H9 (cell line): ENCODE data around the gene CAMK2B. TPM values are rescaled to one million over a fixed set of nuclear protein-coding genes. Genes with fewer than 3 reads are reported as not detected.

ENCODE experiments used
- DNase-seq: peaks from one replicate; pipeline ENCODE4 v3.0.0-alpha.2; 2017
- H2AFZ ChIP-seq: one replicate; pipeline ENCODE4 v1.6.1; 2013; ENCODE audit warnings: mild to moderate bottlenecking, low read length, control low read depth, moderate library complexity
- H2AK5ac ChIP-seq: 2 replicates; pipeline ENCODE4 v1.6.1; 2013; ENCODE audit warnings: low read length, control low read depth, mixed read lengths; ENCODE audit not compliant: insufficient read length
- H2BK120ac ChIP-seq: one replicate; pipeline ENCODE4 v1.6.1; 2013; ENCODE audit warnings: low read depth, mild to moderate bottlenecking, low read length, control low read depth, inconsistent platforms; ENCODE audit not compliant: poor library complexity, severe bottlenecking
- H2BK12ac ChIP-seq: 2 replicates; pipeline ENCODE4 v1.6.1; 2013; ENCODE audit warnings: low read length, control low read depth, mixed read lengths, low read depth; ENCODE audit not compliant: insufficient read length
- H2BK15ac ChIP-seq: 2 replicates; pipeline ENCODE4 v1.6.1; 2013; ENCODE audit warnings: low read depth, low read length, control low read depth
- H2BK20ac ChIP-seq: one replicate; pipeline ENCODE4 v1.6.1; 2013; ENCODE audit warnings: low read depth, mild to moderate bottlenecking, low read length, control low read depth, inconsistent platforms; ENCODE audit not compliant: poor library complexity, severe bottlenecking
- H2BK5ac ChIP-seq: 2 replicates; pipeline ENCODE4 v1.6.1; 2013; ENCODE audit warnings: low read length, control low read depth, mixed read lengths; ENCODE audit not compliant: insufficient read length
- H3K14ac ChIP-seq: 2 replicates; pipeline ENCODE4 v1.6.1; 2013; ENCODE audit warnings: low read length, control low read depth; ENCODE audit not compliant: insufficient read depth
- H3K18ac ChIP-seq: 2 replicates; pipeline ENCODE4 v1.6.1; 2013; ENCODE audit warnings: low read depth, mild to moderate bottlenecking, mixed read lengths, low read length, control low read depth; ENCODE audit not compliant: insufficient read length
- H3K23ac ChIP-seq: 2 replicates; pipeline ENCODE4 v1.6.1; 2013; ENCODE audit warnings: low read length, control low read depth, mixed read lengths, low read depth; ENCODE audit not compliant: insufficient read length
- H3K23me2 ChIP-seq: 2 replicates; pipeline ENCODE4 v1.6.1; 2013; ENCODE audit warnings: low read depth, mild to moderate bottlenecking, mixed read lengths, low read length, control low read depth; ENCODE audit not compliant: insufficient read length, poor library complexity, severe bottlenecking
- H3K27ac ChIP-seq: 2 replicates; pipeline ENCODE4 v1.5.1; 2013; ENCODE audit warnings: low read length, control low read depth, mixed read lengths, low read depth; ENCODE audit not compliant: insufficient read length
- H3K27me3 ChIP-seq: 2 replicates; pipeline ENCODE4 v1.6.1; 2013; ENCODE audit warnings: low read length, control low read depth, inconsistent platforms; ENCODE audit not compliant: insufficient read depth
- H3K4ac ChIP-seq: 2 replicates; pipeline ENCODE4 v1.6.1; 2013; ENCODE audit warnings: low read depth, mild to moderate bottlenecking, control low read depth, inconsistent platforms, low read length, moderate library complexity
- H3K4me1 ChIP-seq: 2 replicates; pipeline ENCODE4 v1.6.1; 2013; ENCODE audit warnings: low read length, control low read depth, inconsistent platforms; ENCODE audit not compliant: insufficient read depth
- H3K4me2 ChIP-seq: 2 replicates; pipeline ENCODE4 v1.6.1; 2013; ENCODE audit warnings: low read length, control low read depth, mixed read lengths; ENCODE audit not compliant: insufficient read length, insufficient read depth
- H3K56ac ChIP-seq: 2 replicates; pipeline ENCODE4 v1.6.1; 2013; ENCODE audit warnings: low read depth, mild to moderate bottlenecking, mixed read lengths, low read length, control low read depth; ENCODE audit not compliant: insufficient read length
- H3K79me1 ChIP-seq: 2 replicates; pipeline ENCODE4 v1.6.1; 2013; ENCODE audit warnings: low read depth, mild to moderate bottlenecking, moderate library complexity, low read length, control low read depth, inconsistent platforms; ENCODE audit not compliant: insufficient read depth, poor library complexity, severe bottlenecking
- H3K79me2 ChIP-seq: 2 replicates; pipeline ENCODE4 v1.6.1; 2013; ENCODE audit warnings: low read length, control low read depth, inconsistent platforms; ENCODE audit not compliant: insufficient read depth
- H3K9ac ChIP-seq: 2 replicates; pipeline ENCODE4 v1.6.1; 2013; ENCODE audit warnings: low read length, control low read depth, mixed read lengths; ENCODE audit not compliant: insufficient read length; ENCODE audit errors: extremely low read depth
- H3K9me3 ChIP-seq: one replicate; pipeline ENCODE4 v1.6.1; 2013; ENCODE audit warnings: low read depth, low read length, inconsistent platforms; ENCODE audit not compliant: control insufficient read depth
- H3T11ph ChIP-seq: one replicate; pipeline ENCODE4 v1.6.1; 2013; ENCODE audit warnings: mild to moderate bottlenecking, low read length, control low read depth, inconsistent platforms
- H4K20me1 ChIP-seq: one replicate; pipeline ENCODE4 v1.6.1; 2013; ENCODE audit not compliant: control insufficient read depth, insufficient read length, insufficient read depth
- H4K5ac ChIP-seq: 2 replicates; pipeline ENCODE4 v1.6.1; 2013; ENCODE audit warnings: low read depth, mild to moderate bottlenecking, mixed read lengths, low read length, control low read depth; ENCODE audit not compliant: insufficient read length
- H4K8ac ChIP-seq: replicated peaks from 2 replicates; pipeline ENCODE4 v1.6.1; 2013; ENCODE audit warnings: low read length, control low read depth, mixed read lengths, low read depth; ENCODE audit not compliant: insufficient read length
- H4K91ac ChIP-seq: 2 replicates; pipeline ENCODE4 v1.6.1; 2013; ENCODE audit warnings: low read depth, mild to moderate bottlenecking, moderate library complexity, mixed read lengths, low read length, control low read depth; ENCODE audit not compliant: insufficient read length
- H3K27ac Mint-ChIP-seq, 3 experiments: 2 replicates in 2 of 3; 3 replicates in 1 of 3; pipeline ENCODE4 v1.8.0; 2020 to 2021; ENCODE audit warnings: mixed read lengths in 3 of 3, mild to moderate bottlenecking in 1 of 3, moderate library complexity in 1 of 3
- H3K27me3 Mint-ChIP-seq: 2 replicates; pipeline ENCODE4 v1.8.0; 2021; ENCODE audit warnings: low read depth, mild to moderate bottlenecking, moderate library complexity, mixed read lengths
- H3K36me3 Mint-ChIP-seq, 3 experiments: 2 replicates in 2 of 3; 3 replicates in 1 of 3; pipeline ENCODE4 v1.8.0; 2020 to 2021; ENCODE audit warnings: low read depth in 3 of 3, mixed read lengths in 3 of 3; ENCODE audit not compliant: insufficient read depth in 1 of 3
- H3K4me1 Mint-ChIP-seq, 2 experiments: 2 replicates each; pipeline ENCODE4 v1.8.0; 2020; ENCODE audit warnings: mixed read lengths in 2 of 2
- H3K4me3 Mint-ChIP-seq, 2 experiments: 2 replicates in 1 of 2; 3 replicates in 1 of 2; pipeline ENCODE4 v1.8.0; 2020 to 2021; ENCODE audit warnings: mild to moderate bottlenecking in 2 of 2, mixed read lengths in 2 of 2, moderate library complexity in 1 of 2
- H3K9me3 Mint-ChIP-seq, 2 experiments: 2 replicates in 1 of 2; 3 replicates in 1 of 2; pipeline ENCODE4 v1.8.0; 2020; ENCODE audit warnings: mild to moderate bottlenecking in 2 of 2, mixed read lengths in 2 of 2, moderate library complexity in 1 of 2
- CTCF ChIP-seq: fragments of 200-600 bp; sonication (generic); conservative IDR thresholded peaks from 3 replicates; pipeline ENCODE4 v1.8.0; 2021; ENCODE audit warnings: antibody characterized with exemption, mild to moderate bottlenecking
- WGBS: extraction: QIAGEN DNeasy Blood & Tissue Kit; methylation state at CpG from one replicate; pipeline ENCODE4 v1.1.7; 2013; ENCODE audit warnings: missing lambda C conversion rate, low lambda C conversion rate, mixed read lengths; ENCODE audit not compliant: insufficient read length; ENCODE audit errors: extremely low coverage; 5-methylcytosine and 5-hydroxymethylcytosine counted together
- total RNA-seq: library from RNA; stranded (reverse); gene quantifications from 2 replicates; pipeline ENCODE4 v1.2.1, GENCODE V29; 2021

The CAMK2B gene
- total RNA-seq, 1 experiment from 2014 or later = 0.17 TPM

GRCh38 chr7:44266526-44266925, 58.9 kb downstream of the CAMK2B start:
- Mint-ChIP-seq H3K27me3 (peaks cover 32% of the 10 kb centered on the region), H3K4me1 (peaks cover 0 to 15% of the 10 kb centered on the region in 2 experiments; a peak in 2 of 4 replicates), H3K36me3 (no peaks in the 10 kb centered on the region), H3K9me3 (no peaks in the 10 kb centered on the region; a peak in 1 of 5 replicates), H3K4me3 (no peak overlapping the region), H3K27ac (no peak overlapping the region)
- Histone ChIP-seq H4K20me1 (no peaks in the 10 kb centered on the region), H3K4ac (no peak overlapping the region), H2AK5ac (no peak overlapping the region), H2BK15ac (no peak overlapping the region), H2BK12ac (no peak overlapping the region), H4K91ac (no peak overlapping the region), H3K9ac (no peak overlapping the region), H3K27ac (no peak overlapping the region), H2BK5ac (no peak overlapping the region), H3K79me2 (no peaks in the 10 kb centered on the region), H3K14ac (no peak overlapping the region), H3K4me2 (no peak overlapping the region), H3T11ph (no peak overlapping the region), H3K18ac (no peak overlapping the region), H4K5ac (no peak overlapping the region), H4K8ac (no peak overlapping the region), H3K79me1 (no peaks in the 10 kb centered on the region), H3K4me1 (no peaks in the 10 kb centered on the region; the same call in 1 of the 2 replicates), H3K27me3 (peaks cover 1% of the 10 kb centered on the region; the same call in 1 of the 2 replicates), H2BK120ac (no peak overlapping the region), H3K9me3 (no peaks in the 10 kb centered on the region), H3K23me2 (no peaks in the 10 kb centered on the region), H2AFZ (no peak overlapping the region), H3K56ac (no peak overlapping the region), H3K23ac (no peak overlapping the region), H2BK20ac (no peak overlapping the region)
- WGBS = no CpG with 5 or more reads among the region's 8 CpGs
- DNase-seq = no peak
- TF ChIP-seq CTCF = no peak
